Spleen (tissue), 11 donors: ENCODE measurements around the gene SMARCC2. TPM values are rescaled to one million over a fixed set of nuclear protein-coding genes. Genes with fewer than 3 reads are reported as not detected.

Source experiments
- DNase-seq: peaks from one replicate; pipeline ENCODE4 v3.0.0-alpha.2; 2020
- H3K27ac ChIP-seq, 8 donors: fragments of 200-600 bp; sonication (generic) in 7 of 8; 1 replicate in 4 of 8; 2 replicates in 4 of 8; pipeline versions ENCODE4 v1.5.0 to v1.8.0; 2016 to 2021; ENCODE audit warnings: inconsistent platforms in 4 of 8, mild to moderate bottlenecking in 4 of 8, moderate library complexity in 1 of 8
- H3K27me3 ChIP-seq, 7 donors: fragments of 200-600 bp; sonication (generic) in 6 of 7; replicated peaks in 1 of 7; 1 replicate in 4 of 7; 2 replicates in 3 of 7; pipeline versions ENCODE4 v1.5.0 to v1.8.0; 2016 to 2021; ENCODE audit warnings: inconsistent platforms in 3 of 7, mild to moderate bottlenecking in 1 of 7
- H3K36me3 ChIP-seq, 6 donors: fragments of 200-600 bp; sonication (generic) in 5 of 6; 1 replicate in 4 of 6; 2 replicates in 2 of 6; pipeline versions ENCODE4 v1.5.0 to v1.8.0; 2016 to 2021; ENCODE audit warnings: inconsistent platforms in 2 of 6
- H3K4me1 ChIP-seq, 6 donors: fragments of 200-600 bp; sonication (generic) in 5 of 6; 1 replicate in 3 of 6; 2 replicates in 3 of 6; pipeline versions ENCODE4 v1.5.0 to v1.8.0; 2016 to 2021; ENCODE audit warnings: inconsistent platforms in 3 of 6
- H3K4me3 ChIP-seq, 8 donors: fragments of 200-600 bp; sonication (generic) in 7 of 8; 1 replicate in 4 of 8; 2 replicates in 4 of 8; pipeline versions ENCODE4 v1.5.0 to v1.8.0; 2016 to 2021; ENCODE audit warnings: inconsistent platforms in 4 of 8, mild to moderate bottlenecking in 4 of 8, moderate library complexity in 2 of 8
- H3K9me3 ChIP-seq, 8 donors: fragments of 200-600 bp; sonication (generic) in 7 of 8; 1 replicate in 4 of 8; 2 replicates in 4 of 8; pipeline versions ENCODE4 v1.5.0 to v1.8.0; 2016 to 2021; ENCODE audit warnings: inconsistent platforms in 4 of 8
- POLR2A ChIP-seq, 3 donors: fragments of 450-650 bp; IDR thresholded peaks; one replicate each; pipeline ENCODE4 v1.5.1; 2017; ENCODE audit warnings: antibody characterized with exemption in 3 of 3, mild to moderate bottlenecking in 1 of 3
- POLR2AphosphoS5 ChIP-seq, 3 donors: sonication (generic); formaldehyde crosslinking; IDR thresholded peaks; one replicate each; pipeline ENCODE4 v1.5.1; 2017; ENCODE audit warnings: antibody characterized with exemption in 3 of 3
- WGBS, 5 donors: extraction: QIAGEN DNeasy Blood & Tissue Kit in 3 of 5; methylation state at CpG; one replicate each; pipeline versions ENCODE4 v1.1.5 to v1.1.7; 2013 to 2018; 5-methylcytosine and 5-hydroxymethylcytosine counted together
- intact Hi-C: fragments of 100-400 bp; cut with DNase I; formaldehyde crosslinking; loops from one replicate; pipeline ENCODE4 v1.15.0; 2023; ENCODE audit warnings: low total_unique reads
- polyA plus RNA-seq, 3 donors: library from polyadenylated mRNA; stranded (reverse); fragments of 200-250 nt; gene quantifications; one replicate each; pipeline ENCODE4 v1.2.1, GENCODE V29; 2013
- total RNA-seq, 7 donors: library from RNA; depleted of rRNA in 3 of 7; stranded (reverse); fragments of >200 nt in 3 of 7; fragmentation: NEBNext Ultra II Directional in 4 of 7; extraction: Animal tissue kit (Norgen Biotek cat#: 25700) in 4 of 7; gene quantifications; one replicate each; pipeline versions ENCODE4 v1.1.0 to v1.2.1, GENCODE V29; 2016 to 2021
- TF ChIP-seq, protein P1 (sequence below), 11 experiments: fragments of 200-600 bp in 7 of 11; fragments of 450-650 bp in 4 of 11; sonication (generic) in 4 of 11; IDR thresholded peaks in 8 of 11; conservative IDR thresholded peaks in 3 of 11; 1 replicate in 7 of 11; 2 replicates in 4 of 11; pipeline versions ENCODE4 v1.4.0 to v1.8.0; 2016 to 2021; ENCODE audit warnings: antibody characterized with exemption in 11 of 11, inconsistent platforms in 4 of 11, mild to moderate bottlenecking in 1 of 11
- donor health status: healthy with polysubstance abuse.
- donor health status: DM: no; HTN: no; CAD: no; lungs with moderate emphysema.
- donor health status: DM: no; HTN: no; CAD: no.
- donor health status: Bipolar disorder and iron deficiency.
- donor health status: healthy.
- donor health status: DM: no; HTN: no; CAD: no.
- donor health status: DM: yes; HTN: yes; CAD: no.

The SMARCC2 gene
- total and polyA plus RNA-seq, 10 donors = 8.5 to 121 (median 97.7) TPM

DNA sequence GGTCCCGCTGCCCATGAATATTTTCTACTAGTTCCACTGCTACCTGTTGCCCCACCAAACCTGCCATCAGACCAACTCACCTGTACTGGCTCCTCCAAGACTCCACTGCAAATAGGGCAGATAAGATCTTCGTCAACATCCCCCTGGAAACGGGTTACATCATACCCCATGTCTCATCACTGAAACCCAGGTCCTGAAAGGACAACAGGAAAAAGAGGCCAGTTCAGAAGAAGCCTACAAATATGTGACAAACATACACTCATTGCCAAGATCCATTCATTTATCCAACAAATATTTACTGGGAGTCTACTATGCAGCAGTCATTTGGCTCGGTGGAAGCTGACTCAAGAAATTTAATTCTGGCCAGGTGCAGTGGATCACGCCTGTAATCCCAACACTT is 24.6 kb upstream of the SMARCC2 start:
- no peak overlapping the region for H3K27ac ChIP-seq
- no peak overlapping the region for H3K4me3 ChIP-seq
- no peaks in the 10 kb centered on the region for H3K9me3 ChIP-seq
- H3K36me3 ChIP-seq = peaks cover 2 to 94% (median 79%) of the 10 kb centered on the region in 6 donors
- TF ChIP-seq POLR2A (IDR thresholded peaks at IDR 0.05) (no peak), POLR2AphosphoS5 (IDR thresholded peaks at IDR 0.05) (no peak)
- TF ChIP-seq, protein P1, sequence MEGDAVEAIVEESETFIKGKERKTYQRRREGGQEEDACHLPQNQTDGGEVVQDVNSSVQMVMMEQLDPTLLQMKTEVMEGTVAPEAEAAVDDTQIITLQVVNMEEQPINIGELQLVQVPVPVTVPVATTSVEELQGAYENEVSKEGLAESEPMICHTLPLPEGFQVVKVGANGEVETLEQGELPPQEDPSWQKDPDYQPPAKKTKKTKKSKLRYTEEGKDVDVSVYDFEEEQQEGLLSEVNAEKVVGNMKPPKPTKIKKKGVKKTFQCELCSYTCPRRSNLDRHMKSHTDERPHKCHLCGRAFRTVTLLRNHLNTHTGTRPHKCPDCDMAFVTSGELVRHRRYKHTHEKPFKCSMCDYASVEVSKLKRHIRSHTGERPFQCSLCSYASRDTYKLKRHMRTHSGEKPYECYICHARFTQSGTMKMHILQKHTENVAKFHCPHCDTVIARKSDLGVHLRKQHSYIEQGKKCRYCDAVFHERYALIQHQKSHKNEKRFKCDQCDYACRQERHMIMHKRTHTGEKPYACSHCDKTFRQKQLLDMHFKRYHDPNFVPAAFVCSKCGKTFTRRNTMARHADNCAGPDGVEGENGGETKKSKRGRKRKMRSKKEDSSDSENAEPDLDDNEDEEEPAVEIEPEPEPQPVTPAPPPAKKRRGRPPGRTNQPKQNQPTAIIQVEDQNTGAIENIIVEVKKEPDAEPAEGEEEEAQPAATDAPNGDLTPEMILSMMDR (IDR thresholded peaks at IDR 0.05 in 8 of 11, conservative IDR thresholded peaks at IDR 0.05 in 3 of 11) = no peak
- H3K27me3 ChIP-seq = no peaks in the 10 kb centered on the region
- DNase-seq = no peak
- intact Hi-C loops = no loop called here
- peaks cover 0 to 27% (median 10%) of the 10 kb centered on the region in 6 donors for H3K4me1 ChIP-seq
- WGBS, 5 donors = 90 to 97% (median 93%) methylated on average over 5 of the region's 5 CpGs

DNA sequence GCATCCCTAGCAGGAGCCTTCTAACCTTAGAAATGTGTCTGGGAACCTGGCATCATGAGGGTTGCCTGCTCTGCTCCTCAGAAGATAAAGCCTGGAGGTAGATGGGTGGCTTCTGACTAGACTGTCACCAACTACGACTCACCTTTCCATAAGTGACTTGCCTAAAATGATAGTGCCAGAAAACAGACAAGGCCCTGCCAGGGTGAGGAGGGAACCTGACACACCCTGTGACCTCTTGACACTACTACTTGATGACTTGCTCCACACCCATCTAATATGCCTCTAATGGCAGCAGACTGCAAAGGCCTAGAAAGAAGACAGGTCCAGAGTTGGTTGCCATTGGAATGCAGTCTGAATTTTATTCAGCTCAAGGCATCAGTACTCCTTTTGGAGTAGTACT is 23.1 kb upstream of the SMARCC2 start:
- H3K9me3 ChIP-seq = no peaks in the 10 kb centered on the region
- no peak for DNase-seq
- peaks cover 0 to 23% (median 2%) of the 10 kb centered on the region in 6 donors for H3K4me1 ChIP-seq
- peaks cover 2 to 100% (median 94%) of the 10 kb centered on the region in 6 donors for H3K36me3 ChIP-seq
- 79 to 94% (median 88%) methylated on average over 1 of the region's 1 CpG for WGBS, 5 donors
- TF ChIP-seq POLR2A (IDR thresholded peaks at IDR 0.05) = no peak
- TF ChIP-seq, protein P1 (IDR thresholded peaks at IDR 0.05 in 8 of 11, conservative IDR thresholded peaks at IDR 0.05 in 3 of 11) = no peak
- no peak for TF ChIP-seq POLR2AphosphoS5 (IDR thresholded peaks at IDR 0.05)
- H3K27me3 ChIP-seq = no peaks in the 10 kb centered on the region
- intact Hi-C loops = no loop called here
- no peak overlapping the region for H3K27ac ChIP-seq
- no peak overlapping the region for H3K4me3 ChIP-seq

DNA sequence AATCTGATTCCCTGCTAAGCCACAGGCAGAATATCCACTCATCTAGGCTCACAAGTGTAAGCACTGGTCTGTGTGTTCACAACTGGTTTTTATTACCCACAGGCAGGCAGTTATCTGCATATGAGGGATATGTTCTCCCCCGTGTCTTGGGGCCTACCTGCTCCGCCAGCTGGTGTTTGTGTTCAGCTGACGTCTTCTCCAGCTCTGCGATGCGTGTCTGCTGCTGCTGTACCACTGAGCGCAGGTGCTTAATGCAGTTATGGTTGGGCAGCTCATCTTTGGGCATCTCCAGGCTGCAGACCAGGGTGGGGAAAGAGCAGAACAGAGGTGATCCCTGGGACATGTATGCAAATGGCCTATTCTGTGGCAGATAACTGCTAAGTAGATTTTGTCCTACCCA is 18.7 kb upstream of the SMARCC2 start:
- no peak overlapping the region for H3K4me3 ChIP-seq
- intact Hi-C loops = no loop called here
- no peaks in the 10 kb centered on the region for H3K27me3 ChIP-seq
- H3K27ac ChIP-seq = peak overlapping the region in 4 of 8 donors; percentile 36 to 69 (median 44)
- no peak for DNase-seq
- TF ChIP-seq POLR2AphosphoS5 (IDR thresholded peaks at IDR 0.05) (peak in 2 of 3 donors; percentile 53 to 64), POLR2A (IDR thresholded peaks at IDR 0.05) (no peak)
- 51 to 84% (median 68%) methylated on average over 6 of the region's 6 CpGs for WGBS, 5 donors
- H3K4me1 ChIP-seq = peaks cover 0 to 26% (median 5%) of the 10 kb centered on the region in 6 donors
- no peaks in the 10 kb centered on the region for H3K9me3 ChIP-seq
- peaks cover 2 to 93% (median 81%) of the 10 kb centered on the region in 6 donors for H3K36me3 ChIP-seq

DNA sequence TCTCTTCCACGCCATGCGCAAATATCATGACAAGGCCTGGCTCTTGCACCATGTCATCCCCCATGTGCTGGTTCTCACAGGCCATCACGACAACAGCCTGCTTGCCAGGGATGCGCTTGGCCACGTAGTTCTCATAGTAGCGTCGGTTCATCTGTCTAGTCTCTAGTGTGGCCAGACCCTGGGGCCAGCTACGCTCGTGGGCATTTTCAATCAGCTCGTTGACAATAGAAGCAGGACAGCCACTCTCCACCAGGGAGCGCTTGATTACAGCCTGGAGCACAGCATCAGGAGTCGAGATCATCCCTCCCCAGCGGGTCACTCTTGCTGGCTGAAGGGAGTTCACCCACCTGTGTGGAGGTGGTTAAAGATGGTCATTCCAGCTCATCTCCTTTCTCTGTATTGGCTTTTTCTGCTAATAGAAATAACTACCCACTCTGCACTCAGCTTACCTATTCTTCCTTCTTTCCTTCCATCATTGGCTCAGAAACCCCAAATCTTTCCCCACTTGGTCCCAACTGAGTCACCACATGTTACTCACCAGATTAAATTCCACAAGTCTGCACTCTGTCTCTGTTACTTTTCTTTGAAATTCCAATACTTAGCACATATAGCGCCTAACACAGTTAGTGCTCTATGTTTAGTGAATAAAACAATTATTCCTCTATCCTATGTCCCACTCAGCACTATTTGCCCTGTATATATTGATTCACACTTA is 17.3 kb upstream of the SMARCC2 start:
- no peak overlapping the region for H3K4me3 ChIP-seq
- intact Hi-C loops = no loop called here
- 70 to 73% (median 72%) methylated on average over 13 to 14 of the region's 14 CpGs for WGBS, 5 donors
- peaks cover 3 to 36% (median 9%) of the 10 kb centered on the region in 6 donors for H3K4me1 ChIP-seq
- no peaks in the 10 kb centered on the region for H3K9me3 ChIP-seq
- peaks cover 0 to 79% (median 67%) of the 10 kb centered on the region in 6 donors for H3K36me3 ChIP-seq
- no peaks in the 10 kb centered on the region for H3K27me3 ChIP-seq
- DNase-seq = peak; percentile 78
- H3K27ac ChIP-seq = peak overlapping the region in 2 of 8 donors; percentile 17 to 48
- TF ChIP-seq POLR2AphosphoS5 (IDR thresholded peaks at IDR 0.05) = peak in 2 of 3 donors; percentile 10 to 26
- TF ChIP-seq, protein P1 (IDR thresholded peaks at IDR 0.05 in 8 of 11, conservative IDR thresholded peaks at IDR 0.05 in 3 of 11) = peak in 10 of 11 experiments; percentile 43 to 63 (median 48)
- TF ChIP-seq POLR2A (IDR thresholded peaks at IDR 0.05) = no peak
